ENCODE data around the gene PRC1. TPM values are rescaled to one million over a fixed set of nuclear protein-coding genes. Genes with fewer than 3 reads are reported as not detected.

The PRC1 gene
- total RNA-seq, 2 donors from 2014 or later: 67.3 to 127 TPM

- Histone ChIP-seq H3K9ac (ENCODE audit: extremely low read depth, low read length, poor library complexity, severe bottlenecking) (no peak overlapping the region), H3K4me1 (ENCODE audit: control insufficient read depth, insufficient read depth, low read length) (no peaks in the 10 kb centered on the region), H3K27ac (ENCODE audit: low read depth, low read length) (no peak overlapping the region), H3K9me3 (ENCODE audit: control insufficient read depth, low read length) (no peaks in the 10 kb centered on the region), H3K4me3 (ENCODE audit: low read length) (no peak overlapping the region), H3K36me3 (ENCODE audit: control insufficient read depth, insufficient read depth, low read length) (peaks cover 35% of the 10 kb centered on the region), H3K27me3 (ENCODE audit: control insufficient read depth, insufficient read depth, low read length, poor library complexity, severe bottlenecking) (no peaks in the 10 kb centered on the region)
- Mint-ChIP-seq H3K36me3 (ENCODE audit: low read depth) (peaks cover 38% of the 10 kb centered on the region), H3K4me1 (peaks cover 10% of the 10 kb centered on the region), H3K27me3 (ENCODE audit: insufficient read depth) (no peaks in the 10 kb centered on the region), H3K9me3 (no peaks in the 10 kb centered on the region), H3K27ac (peak overlapping the region; percentile 87), H3K4me3 (peak overlapping the region; percentile 75)
- DNase-seq: peak; percentile 62
- WGBS, 2 experiments (ENCODE audit: insufficient coverage in 1 of 2, insufficient read length in 1 of 2): 89 to 100% methylated on average over 2 to 6 of the region's 6 CpGs
- no peak for TF ChIP-seq CTCF (conservative IDR thresholded peaks at IDR 0.05)
Measured at GRCh38 chr15:90957791-90958190, 36.5 kb downstream of the PRC1 start.

- DNase-seq: peak; percentile 81
- peak overlapping the region; percentile 88 for H3K4me3 ChIP-seq (ENCODE audit: low read length)
- H3K4me1 ChIP-seq (ENCODE audit: control insufficient read depth, insufficient read depth, low read length): no peaks in the 10 kb centered on the region
- H3K27me3 ChIP-seq (ENCODE audit: control insufficient read depth, insufficient read depth, low read length, poor library complexity, severe bottlenecking): no peaks in the 10 kb centered on the region
- WGBS, 2 experiments (ENCODE audit: insufficient coverage in 1 of 2, insufficient read length in 1 of 2): 29 to 33% methylated on average over 30 to 63 of the region's 63 CpGs
- peaks cover 29% of the 10 kb centered on the region for H3K36me3 ChIP-seq (ENCODE audit: control insufficient read depth, insufficient read depth, low read length)
- no peaks in the 10 kb centered on the region for H3K27me3 Mint-ChIP-seq (ENCODE audit: insufficient read depth)
- peak overlapping the region; percentile 64 for H3K9ac ChIP-seq (ENCODE audit: extremely low read depth, low read length, poor library complexity, severe bottlenecking)
- H3K36me3 Mint-ChIP-seq (ENCODE audit: low read depth): peaks cover 35% of the 10 kb centered on the region
- H3K9me3 Mint-ChIP-seq: no peaks in the 10 kb centered on the region
- H3K9me3 ChIP-seq (ENCODE audit: control insufficient read depth, low read length): no peaks in the 10 kb centered on the region
- H3K27ac Mint-ChIP-seq: peak overlapping the region; percentile 87
- H3K27ac ChIP-seq (ENCODE audit: low read depth, low read length): no peak overlapping the region
- peak overlapping the region; percentile 75 for H3K4me3 Mint-ChIP-seq
- TF ChIP-seq CTCF (conservative IDR thresholded peaks at IDR 0.05): no peak
- peaks cover 10% of the 10 kb centered on the region for H3K4me1 Mint-ChIP-seq
Measured at GRCh38 chr15:90957031-90957790, 37.1 kb downstream of the PRC1 start.

- 10 to 14% methylated on average over 28 to 56 of the region's 56 CpGs for WGBS, 2 experiments (ENCODE audit: insufficient coverage in 1 of 2, insufficient read length in 1 of 2)
- peaks cover 33% of the 10 kb centered on the region for H3K36me3 Mint-ChIP-seq (ENCODE audit: low read depth)
- Histone ChIP-seq H3K9ac (ENCODE audit: extremely low read depth, low read length, poor library complexity, severe bottlenecking) (peak overlapping the region; percentile 64), H3K27ac (ENCODE audit: low read depth, low read length) (no peak overlapping the region), H3K9me3 (ENCODE audit: control insufficient read depth, low read length) (no peaks in the 10 kb centered on the region), H3K4me3 (ENCODE audit: low read length) (peak overlapping the region; percentile 88), H3K4me1 (ENCODE audit: control insufficient read depth, insufficient read depth, low read length) (no peaks in the 10 kb centered on the region), H3K36me3 (ENCODE audit: control insufficient read depth, insufficient read depth, low read length) (peaks cover 28% of the 10 kb centered on the region), H3K27me3 (ENCODE audit: control insufficient read depth, insufficient read depth, low read length, poor library complexity, severe bottlenecking) (no peaks in the 10 kb centered on the region)
- H3K27me3 Mint-ChIP-seq (ENCODE audit: insufficient read depth): no peaks in the 10 kb centered on the region
- peak overlapping the region; percentile 69 for H3K27ac Mint-ChIP-seq
- H3K9me3 Mint-ChIP-seq: no peaks in the 10 kb centered on the region
- H3K4me3 Mint-ChIP-seq: peak overlapping the region; percentile 75
- peaks cover 10% of the 10 kb centered on the region for H3K4me1 Mint-ChIP-seq
- TF ChIP-seq CTCF (conservative IDR thresholded peaks at IDR 0.05): peak; percentile 99
- DNase-seq: peak; percentile 97
Measured at GRCh38 chr15:90956274-90957030, 37.9 kb downstream of the PRC1 start.
